Fibroblast of pulmonary artery (primary cell): ENCODE data around the gene ITM2C.
A peak's percentile ranks its signal among the peaks of the same experiment; 100 is the strongest.

Experiments used
- DNase-seq: peaks from one replicate; pipeline ENCODE4 v3.0.0-alpha.2; 2010; ENCODE audit warnings: low read depth
- H3K4me3 ChIP-seq: replicated peaks from 2 replicates; pipeline ENCODE4 v1.5.1; 2011; ENCODE audit warnings: low read depth, mild to moderate bottlenecking, control low read depth, low read length, moderate library complexity
- CTCF ChIP-seq: IDR thresholded peaks from 2 replicates; pipeline ENCODE4 v1.5.1; 2011; ENCODE audit warnings: mild to moderate bottlenecking, control low read depth, low read length, inconsistent platforms; ENCODE audit errors: missing control alignments

The ITM2C gene

GRCh38 chr2:230849633-230850357 lies 14.9 kb upstream of the ITM2C start:
- DNase-seq: peak; percentile 30
- no peak overlapping the region for H3K4me3 ChIP-seq
- peak; percentile 78 for TF ChIP-seq CTCF

GRCh38 chr2:230850358-230850658 lies 14.4 kb upstream of the ITM2C start:
- TF ChIP-seq CTCF: no peak
- no peak overlapping the region for H3K4me3 ChIP-seq
- no peak for DNase-seq

GRCh38 chr2:230852113-230852512 lies 12.6 kb upstream of the ITM2C start:
- TF ChIP-seq CTCF: no peak

GRCh38 chr2:230861552-230862255 lies 3.0 kb upstream of the ITM2C start:
- H3K4me3 ChIP-seq: no peak overlapping the region
- no peak for DNase-seq
- no peak for TF ChIP-seq CTCF

More at GRCh38 chr2:230852113-230852512, 12.6 kb upstream of the ITM2C start:
- H3K4me3 ChIP-seq: no peak overlapping the region
- DNase-seq: no peak

- no peak overlapping the region for H3K4me3 ChIP-seq
- no peak for DNase-seq
- no peak for TF ChIP-seq CTCF
Measured at GRCh38 chr2:230862292-230862691, 2.5 kb upstream of the ITM2C start.

GRCh38 chr2:230863031-230863430 lies 1.7 kb upstream of the ITM2C start:
- DNase-seq: no peak
- H3K4me3 ChIP-seq: no peak overlapping the region
- TF ChIP-seq CTCF: no peak
